HG03139 (cell line): ENCODE measurements around the gene PRKAR1B.

Experiments
- ATAC-seq: cut with Tn5 transposase; IDR thresholded peaks from one replicate; pipeline ENCODE4 v1.9.1; 2021; ENCODE audit not compliant: unreplicated experiment

Gene PRKAR1B

DNA sequence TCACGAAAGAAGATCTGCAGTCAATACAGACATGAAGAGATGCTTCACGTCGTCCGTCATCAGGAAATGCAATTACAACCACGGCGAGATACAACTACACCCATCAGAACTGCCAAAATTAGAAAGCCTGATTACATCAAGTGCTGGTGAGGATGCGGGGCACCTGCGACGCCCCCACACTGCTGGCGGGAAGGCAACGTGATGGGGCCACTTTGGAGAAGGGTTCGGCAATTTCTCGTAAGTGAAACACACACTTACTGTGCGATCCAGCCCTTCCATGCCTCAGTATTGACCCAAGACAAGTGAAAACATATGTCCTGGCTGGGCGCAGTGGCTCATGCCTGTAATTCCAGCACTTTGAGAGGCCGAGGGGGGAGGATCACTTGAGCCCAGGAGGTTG, 181.6 kb downstream of the PRKAR1B start:
- ATAC-seq, result no peak

DNA sequence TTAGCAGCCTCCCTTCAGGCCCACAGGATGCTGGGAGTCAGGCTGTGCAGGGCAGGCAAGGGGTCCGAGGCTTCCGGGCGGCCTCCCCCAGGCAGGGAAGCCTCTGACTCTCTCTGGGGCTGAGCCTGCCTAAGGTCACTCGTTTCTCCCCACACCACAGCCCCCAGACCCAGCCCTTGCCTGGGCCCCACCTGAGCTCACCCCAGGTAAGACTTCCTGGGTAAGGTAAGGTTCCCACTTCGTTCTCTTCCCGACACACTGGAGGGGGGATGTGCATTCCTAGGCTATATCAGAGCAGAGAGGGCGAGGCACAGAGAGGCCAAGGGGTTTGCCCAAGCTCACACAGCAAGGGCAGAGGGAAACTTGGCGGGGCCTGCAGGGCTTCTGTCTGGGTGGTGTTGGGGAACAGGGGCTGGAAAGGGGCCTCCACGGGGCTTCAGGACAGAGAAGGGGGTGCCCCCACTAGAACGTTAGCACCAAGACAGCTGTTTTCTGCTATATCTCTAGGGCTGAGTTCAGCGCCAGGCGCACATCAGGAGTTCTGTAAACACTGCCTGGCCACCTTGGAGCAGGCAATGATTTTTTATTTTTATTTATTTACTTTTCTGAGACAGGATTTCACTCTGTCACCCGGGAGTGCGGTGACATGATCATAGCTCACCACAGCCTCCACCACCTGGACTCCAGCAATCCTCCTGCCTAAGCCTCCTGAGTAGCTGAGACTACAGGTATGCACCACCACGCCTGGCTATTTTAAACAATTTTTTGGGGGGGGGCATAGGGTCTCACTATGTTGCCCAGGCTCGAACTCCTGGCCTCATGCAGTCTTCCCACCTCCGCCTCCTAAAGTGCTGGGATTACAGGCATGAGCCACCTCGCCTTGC, 182.5 kb downstream of the PRKAR1B start:
- no peak for ATAC-seq

DNA sequence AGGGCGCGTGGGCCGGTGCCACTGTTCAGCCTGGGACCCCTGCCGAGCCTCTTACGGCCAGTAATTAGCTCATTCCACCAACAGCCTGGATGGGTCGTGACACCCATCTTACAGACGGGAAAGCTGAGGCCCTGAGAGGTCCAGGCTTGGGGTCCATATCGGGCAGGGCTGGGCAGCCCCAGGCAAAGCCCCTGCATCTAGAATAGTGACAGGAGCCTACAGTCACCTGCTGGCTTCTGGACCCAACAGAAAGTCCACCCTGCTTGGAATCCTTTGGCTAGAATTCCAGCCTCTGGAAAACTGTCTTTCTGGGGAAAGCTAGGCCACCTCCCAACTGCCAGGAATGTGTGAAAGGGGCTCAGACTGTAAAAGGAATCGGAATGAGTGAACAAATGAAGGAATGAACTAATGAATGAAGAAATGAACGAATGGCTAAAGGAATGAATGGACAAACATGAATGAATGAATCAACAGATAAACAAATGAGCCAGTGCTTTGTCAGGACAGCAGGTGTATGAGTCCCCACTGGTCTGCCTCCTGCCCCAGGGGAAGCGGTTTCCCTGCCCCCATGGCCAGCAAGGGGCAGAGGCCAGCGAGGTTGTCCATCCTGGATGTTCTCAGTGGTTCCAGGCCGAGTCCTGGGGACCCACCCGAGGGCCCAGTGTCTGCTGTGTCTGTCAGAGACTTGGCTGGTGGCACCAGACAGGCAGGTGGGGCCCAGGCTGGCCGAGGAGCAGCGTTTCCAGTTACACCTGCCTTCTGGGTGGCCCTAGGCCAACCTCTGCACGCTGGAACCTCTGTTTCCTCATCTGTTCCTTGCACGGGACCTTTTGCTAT, 183.4 kb downstream of the PRKAR1B start:
- no peak for ATAC-seq

DNA sequence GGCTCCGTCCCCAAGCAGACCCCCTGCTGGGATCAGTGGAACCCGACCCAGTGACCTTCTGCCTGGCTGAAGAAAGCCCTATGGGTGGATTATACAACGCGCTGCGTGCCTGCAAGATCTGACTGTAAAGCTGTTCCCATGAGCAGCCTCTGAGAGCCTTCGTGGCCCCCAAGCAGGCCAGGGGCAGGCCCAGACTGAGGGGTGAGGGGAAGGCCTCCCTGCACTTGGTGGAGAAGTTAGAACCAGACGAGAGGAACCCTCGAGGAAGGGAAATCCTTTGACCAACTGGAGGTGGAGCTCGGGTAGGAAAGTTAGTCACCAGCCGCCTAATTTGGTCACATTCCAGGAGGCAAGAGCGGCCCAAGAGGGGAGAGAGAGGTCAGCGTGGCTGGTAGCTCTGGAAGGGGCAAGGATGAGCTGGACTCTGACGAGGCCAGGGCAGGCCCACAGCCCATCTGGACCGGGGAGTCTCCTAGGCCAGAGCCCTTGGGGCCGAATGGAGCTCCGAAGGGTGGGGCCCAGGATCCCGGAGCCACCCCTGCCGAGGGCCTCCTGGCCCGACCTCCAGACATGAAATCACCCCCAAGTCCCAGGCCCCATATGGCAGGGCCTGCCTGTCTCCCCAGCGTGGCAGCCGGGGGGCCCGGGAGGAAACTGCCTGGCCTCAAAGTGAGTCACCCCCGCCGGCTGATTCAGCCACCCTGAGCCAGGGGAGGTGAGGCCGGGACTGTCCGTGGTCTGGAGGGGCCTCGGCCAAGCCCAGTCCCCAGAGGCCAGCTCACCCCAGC, 184.2 kb downstream of the PRKAR1B start:
- ATAC-seq, result no peak

DNA sequence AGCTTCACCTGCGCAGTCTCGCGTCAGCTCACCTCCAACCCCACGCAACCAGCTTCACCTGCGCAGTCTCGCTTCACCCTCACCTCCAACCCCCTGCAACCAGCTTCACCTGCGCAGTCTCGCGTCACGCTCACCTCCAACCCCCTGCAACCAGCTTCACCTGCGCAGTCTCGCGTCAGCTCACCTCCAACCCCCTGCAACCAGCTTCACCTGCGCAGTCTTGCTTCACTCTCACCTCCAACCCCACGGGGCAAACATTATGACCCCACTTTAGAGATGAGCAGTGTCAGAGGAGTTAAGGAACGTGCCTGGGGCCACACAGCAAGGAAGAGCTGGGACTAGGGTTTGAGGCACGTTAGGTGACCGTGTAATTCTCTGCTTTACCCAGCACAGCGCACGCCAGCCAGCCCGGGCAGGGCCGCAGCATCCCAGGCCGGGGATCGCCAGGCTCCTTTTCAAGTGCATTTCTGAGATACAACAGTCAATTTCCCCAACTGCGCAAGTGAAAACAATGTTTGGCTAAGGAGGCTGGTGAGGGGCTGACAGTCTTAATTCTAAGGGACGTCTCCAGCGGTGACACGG, 184.9 kb downstream of the PRKAR1B start:
- ATAC-seq, result no peak

DNA sequence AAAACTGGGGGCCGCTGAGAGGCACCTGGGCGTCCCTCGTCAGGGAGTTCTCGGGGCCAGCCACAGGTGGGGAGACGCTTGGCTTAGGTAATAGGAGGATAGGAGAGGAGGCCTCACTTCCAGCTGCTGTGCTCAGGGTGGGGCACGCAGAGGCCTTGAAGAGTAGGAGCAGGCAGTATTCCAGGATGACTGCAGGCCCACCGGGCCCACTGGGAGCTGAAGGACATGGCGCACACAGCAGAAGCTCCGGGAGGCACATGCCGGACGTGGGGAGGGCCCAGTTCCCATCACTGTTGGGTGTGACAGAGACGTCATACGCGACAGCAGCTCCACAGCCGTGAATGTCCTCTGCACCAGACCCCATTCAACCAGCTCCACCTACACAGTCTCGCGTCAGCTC, 185.4 kb downstream of the PRKAR1B start:
- ATAC-seq, result no peak

DNA sequence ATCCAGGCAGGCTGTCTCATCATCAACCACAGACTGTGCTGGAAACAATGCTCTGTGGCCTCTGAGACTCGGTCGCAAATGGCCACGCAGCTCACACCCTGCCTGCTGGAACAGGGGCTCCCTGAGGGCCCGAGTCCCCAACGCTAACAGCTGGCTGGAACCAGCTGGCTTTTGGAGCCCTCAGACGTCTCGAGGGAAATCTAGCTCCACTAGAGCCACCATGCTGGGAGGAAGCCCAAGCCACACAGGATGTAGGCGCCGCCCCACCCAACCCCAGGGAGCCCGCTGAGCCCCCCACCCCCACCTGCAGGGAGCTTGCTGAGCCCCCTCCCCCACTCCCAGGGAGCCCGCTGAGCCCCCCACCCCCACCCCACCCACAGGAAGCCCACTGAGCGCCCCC, 186.1 kb downstream of the PRKAR1B start:
- ATAC-seq, result no peak

DNA sequence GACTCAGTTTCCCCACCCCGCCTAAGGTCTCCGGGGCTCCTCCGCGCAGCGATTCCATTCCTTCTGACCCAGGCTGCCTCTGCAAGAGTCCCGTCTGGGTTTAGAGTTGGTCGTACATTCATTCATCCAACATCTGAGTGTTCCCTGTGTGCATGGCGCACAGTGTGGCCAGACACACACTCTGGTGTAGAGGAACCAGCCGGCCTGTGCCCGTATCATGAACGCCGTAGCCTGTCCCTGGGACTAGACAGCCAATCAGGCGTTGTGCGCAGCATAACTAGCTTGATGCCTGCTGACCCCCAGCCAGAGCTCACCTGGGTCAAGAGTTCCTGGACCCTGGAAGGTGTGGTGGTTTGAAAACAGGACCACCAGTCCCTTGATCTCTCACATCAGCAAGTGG, 186.5 kb downstream of the PRKAR1B start:
- no peak for ATAC-seq

DNA sequence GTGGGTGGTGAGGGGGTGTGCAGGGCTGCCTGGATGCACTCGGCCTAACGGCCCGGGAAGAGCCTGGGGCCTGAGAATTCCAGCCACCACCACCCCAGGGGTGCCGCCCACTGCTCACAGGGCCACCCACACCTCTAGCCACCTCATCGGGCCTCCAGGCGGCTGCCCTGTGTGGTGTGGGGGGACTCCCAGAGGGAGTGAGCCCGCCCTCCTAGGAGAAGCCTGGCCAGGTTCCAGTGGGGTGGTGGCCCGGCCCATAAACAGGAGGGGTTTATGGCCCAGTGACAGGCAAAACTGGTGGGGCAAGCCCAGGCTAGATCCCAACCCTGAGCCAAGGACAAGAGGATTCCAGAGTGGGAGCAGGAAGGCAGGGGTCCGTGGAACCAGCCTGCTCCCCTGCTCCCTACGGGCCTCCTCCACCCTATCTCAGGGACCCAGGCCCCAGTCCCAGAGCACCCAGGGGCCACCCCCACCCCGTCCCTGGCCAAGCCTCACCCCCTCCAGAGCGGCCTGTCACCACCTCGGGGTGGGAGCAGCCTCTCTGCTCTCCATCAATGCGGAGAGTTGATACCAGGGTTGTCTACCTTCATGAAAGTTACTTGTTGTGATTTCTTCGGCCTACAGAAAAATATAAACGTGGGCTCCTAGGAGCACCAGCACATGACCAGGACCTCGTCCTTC, 187.2 kb downstream of the PRKAR1B start:
- ATAC-seq, result no peak

DNA sequence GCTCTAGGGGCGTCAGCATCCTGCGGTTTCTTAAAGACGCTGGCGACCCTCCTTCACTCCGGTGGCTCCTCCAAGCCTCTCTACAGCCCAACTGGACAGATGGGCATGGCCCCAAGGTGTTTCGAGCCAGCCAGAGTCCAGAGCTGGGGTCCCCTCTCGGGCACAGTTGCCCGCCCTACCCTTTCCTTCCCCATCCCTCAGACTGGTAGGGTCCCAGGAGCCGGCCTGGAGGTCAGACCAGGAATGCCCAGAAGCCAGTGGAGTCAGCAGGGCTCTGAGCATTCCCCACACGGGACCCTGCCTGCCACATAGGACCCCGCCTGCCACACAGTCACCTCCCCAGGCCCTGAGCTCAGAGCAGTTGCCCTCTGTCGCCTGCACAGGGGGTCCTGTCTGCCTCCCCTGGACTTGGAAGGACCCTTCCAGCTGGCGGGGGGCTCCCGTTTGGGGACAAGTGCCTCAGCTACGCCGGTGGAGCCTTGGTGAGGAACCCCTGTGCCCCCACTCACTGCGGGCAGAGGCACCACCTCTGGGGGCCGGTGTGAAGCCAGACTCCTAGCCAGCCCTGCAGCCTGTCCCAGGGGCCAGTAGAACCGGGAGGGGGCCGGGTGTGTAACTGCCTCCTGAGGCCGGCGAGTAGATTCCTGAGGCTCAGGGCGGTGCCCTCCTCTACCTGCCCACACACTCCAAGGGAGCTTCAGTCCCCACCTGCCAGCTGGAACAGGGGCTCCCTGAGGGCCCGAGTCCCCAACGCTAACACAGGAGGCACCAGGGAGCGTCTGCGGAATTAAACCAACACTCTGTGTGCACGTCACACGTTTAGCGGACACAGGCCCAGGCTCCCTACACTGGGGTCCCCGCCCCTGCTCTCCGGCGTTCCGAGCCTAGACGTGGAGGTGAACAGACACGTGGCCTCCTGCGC, 188.1 kb downstream of the PRKAR1B start:
- ATAC-seq, result no peak

DNA sequence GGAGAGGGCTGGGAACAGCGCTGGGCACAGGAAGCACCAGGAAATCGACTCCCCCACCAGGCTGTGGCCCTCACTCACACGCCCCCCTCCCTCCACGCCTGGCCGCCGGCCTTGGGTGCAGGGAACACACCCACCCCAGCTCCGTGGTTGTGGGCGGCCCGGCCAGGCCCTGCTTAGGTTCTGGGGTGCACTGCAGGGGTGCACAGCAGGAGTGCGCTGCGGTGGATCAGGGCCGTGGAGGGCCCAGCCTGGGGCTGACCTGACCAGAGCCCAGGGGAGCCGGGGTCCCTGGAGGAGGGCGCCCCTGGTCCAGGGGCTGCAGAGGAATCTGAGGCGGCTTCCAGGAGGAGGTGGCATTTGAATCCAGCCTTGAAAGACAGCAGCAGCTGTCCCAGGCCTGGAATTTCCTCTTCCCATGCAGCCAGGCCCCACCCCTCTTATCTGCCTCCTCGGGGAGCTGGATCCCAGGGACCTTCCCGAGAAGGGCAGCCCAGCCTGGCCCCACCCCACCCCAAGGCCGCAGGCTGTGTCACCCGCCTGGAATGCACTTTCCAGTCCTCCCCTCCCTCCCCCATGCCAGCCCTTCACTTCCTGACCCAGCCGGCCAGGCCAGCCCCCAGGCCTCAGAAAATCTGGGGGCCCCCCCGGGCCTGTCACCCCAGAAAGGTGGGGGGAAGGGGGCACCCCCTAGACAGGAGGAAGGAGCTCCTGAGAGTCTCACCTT, 189.0 kb downstream of the PRKAR1B start:
- no peak for ATAC-seq

DNA sequence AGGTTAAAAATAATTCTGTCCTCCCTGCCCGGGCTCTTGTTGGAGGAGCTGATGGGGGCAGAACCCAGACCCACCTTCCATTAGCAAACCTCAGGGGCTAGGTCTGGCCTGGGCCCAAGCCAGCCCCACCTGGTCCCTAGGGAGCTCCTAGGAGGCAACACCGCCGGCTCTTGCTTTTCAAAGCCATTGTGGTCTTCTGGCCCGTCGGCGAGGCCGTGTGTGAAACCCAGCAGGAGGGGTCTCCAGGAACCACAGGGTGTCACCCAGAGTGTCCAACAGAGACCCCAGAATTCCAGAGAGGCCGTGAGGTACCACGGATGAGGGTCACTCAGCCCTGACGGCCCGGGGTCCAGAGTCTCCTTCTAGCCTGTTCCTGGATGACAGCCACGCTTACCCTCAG, 190.8 kb downstream of the PRKAR1B start:
- no peak for ATAC-seq

DNA sequence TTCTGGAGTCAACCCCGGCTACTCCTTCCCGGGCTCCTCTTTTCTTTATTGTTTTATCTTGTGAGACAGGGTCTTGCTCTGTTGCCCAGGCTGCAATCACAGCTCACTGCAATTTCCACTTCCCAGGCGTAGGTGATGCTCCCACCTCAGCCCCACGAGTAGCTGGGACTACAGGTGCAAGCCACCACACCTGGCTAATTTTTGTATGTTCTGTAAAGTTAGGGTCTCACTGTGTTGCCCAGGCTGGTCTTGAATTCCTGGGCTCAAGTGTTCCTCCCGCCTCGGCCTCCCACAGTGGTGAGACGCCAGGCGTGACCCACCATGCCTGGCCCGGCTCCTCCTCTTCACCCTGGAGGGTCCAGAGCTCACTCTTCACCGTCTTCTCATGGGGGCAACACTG, 192.1 kb downstream of the PRKAR1B start:
- no peak for ATAC-seq

DNA sequence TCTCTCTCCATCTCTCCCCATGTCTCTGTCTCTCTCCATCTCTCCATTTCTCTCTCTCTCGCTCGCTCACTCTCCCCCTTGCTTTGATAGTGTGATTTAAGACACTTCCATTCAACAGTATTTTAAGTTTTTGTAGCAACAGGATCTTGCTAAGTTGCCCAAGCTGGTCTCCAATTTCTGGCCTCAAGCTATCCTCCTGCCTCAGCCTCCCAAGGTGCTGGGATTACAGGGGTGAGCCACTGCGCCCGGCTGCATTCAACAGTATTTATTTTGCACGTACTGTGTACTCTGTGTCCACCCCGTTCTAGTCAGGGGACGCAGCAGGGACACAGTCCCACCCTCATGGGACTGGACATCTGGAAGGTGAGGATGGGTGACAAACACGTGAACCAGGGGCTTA, 193.0 kb downstream of the PRKAR1B start:
- no peak for ATAC-seq

DNA sequence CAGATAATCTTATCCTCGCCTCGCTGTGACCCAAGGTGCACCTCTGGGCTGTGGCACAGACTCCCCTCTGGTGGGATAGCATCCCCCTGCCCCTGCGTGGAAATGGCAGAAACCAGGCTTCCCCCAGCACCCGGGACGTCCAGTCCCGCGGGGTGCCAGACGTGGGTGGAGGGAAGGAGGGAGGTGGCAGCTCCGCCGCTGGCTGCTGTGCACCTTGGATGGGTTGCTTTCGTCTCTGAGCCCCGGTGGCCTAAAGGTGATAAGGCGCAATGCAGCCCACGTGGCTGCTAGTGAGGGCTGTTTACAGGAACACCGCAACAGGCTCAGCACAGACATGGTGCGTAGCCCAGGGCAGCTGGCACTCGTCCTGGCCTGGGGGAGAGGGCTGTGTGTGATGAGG, 193.8 kb downstream of the PRKAR1B start:
- no peak for ATAC-seq

DNA sequence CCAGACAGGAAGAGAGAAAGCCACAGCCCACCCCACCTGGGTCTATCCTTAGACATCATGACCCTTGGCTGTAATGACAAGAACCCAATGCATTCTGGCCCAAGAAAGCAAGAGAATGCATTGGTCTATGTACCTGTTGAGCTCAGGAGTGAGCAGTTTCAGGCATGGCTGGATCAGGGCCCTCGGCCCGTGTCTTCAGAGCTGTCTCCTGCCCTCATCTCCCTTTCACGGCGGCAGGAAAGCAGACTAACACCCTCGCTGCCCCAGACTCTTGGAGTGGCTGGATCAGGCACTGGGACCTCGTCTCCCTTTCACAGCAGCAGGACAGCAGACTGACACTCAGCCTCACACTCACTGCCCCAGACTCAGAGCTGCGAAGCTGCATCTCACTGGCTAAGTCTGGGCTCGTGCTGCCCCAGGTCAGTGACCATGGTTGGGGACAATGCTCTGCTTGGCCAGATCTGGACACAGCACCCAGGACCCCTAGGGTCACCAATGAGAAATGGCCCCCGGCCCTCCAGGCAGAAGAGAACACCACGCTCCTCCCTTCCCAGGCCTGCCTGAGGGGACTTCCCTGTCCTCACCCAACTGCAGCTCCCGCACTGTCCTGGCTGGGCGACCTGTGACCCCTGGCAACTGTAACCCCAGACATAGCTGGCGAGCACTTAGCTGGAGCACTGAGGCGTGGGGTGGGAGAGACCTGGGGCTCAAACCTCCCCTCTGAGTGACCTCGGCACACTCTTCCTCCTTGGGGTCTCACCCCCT, 194.5 kb downstream of the PRKAR1B start:
- no peak for ATAC-seq

DNA sequence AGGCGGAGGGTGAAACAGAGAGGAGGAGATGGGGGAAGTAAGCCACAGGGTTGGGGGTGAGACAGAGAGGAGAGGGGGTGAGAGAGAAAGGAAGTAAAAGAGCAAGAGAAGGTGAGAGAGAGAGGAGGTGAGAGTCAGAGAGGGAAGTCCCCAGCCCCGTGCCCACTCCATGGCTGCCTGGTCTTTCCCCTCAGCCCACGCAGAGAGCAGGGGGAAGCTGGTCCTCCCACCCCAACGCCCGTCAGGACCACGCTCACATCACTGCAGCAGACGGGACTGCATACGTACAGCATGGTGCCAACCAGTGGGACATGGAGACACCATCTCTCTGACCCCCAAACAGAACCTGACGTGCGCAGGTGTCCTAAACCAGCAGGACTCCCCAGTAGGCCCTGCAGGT, 195.3 kb downstream of the PRKAR1B start:
- no peak for ATAC-seq

DNA sequence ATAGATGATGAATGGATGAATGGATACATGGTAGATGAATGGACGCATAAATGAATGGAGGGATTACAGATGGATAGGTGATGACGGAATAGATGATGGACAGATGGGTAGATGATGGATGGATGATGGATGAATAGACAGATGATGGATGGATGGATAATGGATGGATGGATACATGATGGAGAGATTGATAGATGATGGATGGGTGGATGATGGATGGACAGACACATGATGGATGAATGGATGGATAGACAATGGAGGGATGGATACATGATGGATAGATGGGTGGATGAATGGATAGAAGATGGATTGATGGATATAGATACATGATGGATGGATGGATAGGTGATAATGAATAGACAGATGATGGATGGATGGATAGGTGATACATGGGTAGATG, 198.6 kb downstream of the PRKAR1B start:
- no peak for ATAC-seq
